ENCODE measurements around the gene NUCKS1.

GRCh38 chr1:205766570-205766969 is 16.6 kb upstream of the NUCKS1 start:
- TF ChIP-seq, protein P1, sequence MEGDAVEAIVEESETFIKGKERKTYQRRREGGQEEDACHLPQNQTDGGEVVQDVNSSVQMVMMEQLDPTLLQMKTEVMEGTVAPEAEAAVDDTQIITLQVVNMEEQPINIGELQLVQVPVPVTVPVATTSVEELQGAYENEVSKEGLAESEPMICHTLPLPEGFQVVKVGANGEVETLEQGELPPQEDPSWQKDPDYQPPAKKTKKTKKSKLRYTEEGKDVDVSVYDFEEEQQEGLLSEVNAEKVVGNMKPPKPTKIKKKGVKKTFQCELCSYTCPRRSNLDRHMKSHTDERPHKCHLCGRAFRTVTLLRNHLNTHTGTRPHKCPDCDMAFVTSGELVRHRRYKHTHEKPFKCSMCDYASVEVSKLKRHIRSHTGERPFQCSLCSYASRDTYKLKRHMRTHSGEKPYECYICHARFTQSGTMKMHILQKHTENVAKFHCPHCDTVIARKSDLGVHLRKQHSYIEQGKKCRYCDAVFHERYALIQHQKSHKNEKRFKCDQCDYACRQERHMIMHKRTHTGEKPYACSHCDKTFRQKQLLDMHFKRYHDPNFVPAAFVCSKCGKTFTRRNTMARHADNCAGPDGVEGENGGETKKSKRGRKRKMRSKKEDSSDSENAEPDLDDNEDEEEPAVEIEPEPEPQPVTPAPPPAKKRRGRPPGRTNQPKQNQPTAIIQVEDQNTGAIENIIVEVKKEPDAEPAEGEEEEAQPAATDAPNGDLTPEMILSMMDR (conservative IDR thresholded peaks at IDR 0.05 in 1 of 2, IDR thresholded peaks at IDR 0.05 in 1 of 2; ENCODE audit: low read depth in 1 of 2, low read length in 2 of 2), result no peak
- no peak for TF ChIP-seq EZH2 (IDR thresholded peaks at IDR 0.05; ENCODE audit: low read length, missing control alignments)

Data from fibroblast of lung (primary cell).